ENCODE measurements around the gene CCDC188. TPM values are rescaled to one million over a fixed set of nuclear protein-coding genes. Genes with fewer than 3 reads are reported as not detected.

The CCDC188 gene
- total RNA-seq, 3 donors from 2014 or later (not counting 1 experiment from before 2014, with no cell fraction given) = 0.64 TPM; not detected in 2

- DNase-seq (no peak), ATAC-seq (no peak)
- TF ChIP-seq CTCF (IDR thresholded peaks at IDR 0.05) = no peak
- peaks cover 4% of the 10 kb centered on the region for H3K4me1 ChIP-seq (ENCODE audit: control insufficient read depth, insufficient read depth, low read length)
- H3K9me3 Mint-ChIP-seq = no peaks in the 10 kb centered on the region
- H3K27me3 Mint-ChIP-seq (ENCODE audit: low read depth in 2 of 2) = no peaks in the 10 kb centered on the region
- WGBS (ENCODE audit: insufficient coverage) = 93% methylated on average over 12 of the region's 12 CpGs
- H3K36me3 ChIP-seq (ENCODE audit: control insufficient read depth, insufficient read depth, low read length) = no peaks in the 10 kb centered on the region
- H3K9me3 ChIP-seq (ENCODE audit: control insufficient read depth, insufficient read depth, low read length) = no peaks in the 10 kb centered on the region
- H3K27ac ChIP-seq (ENCODE audit: low read length) = no peak overlapping the region
- H3K27me3 ChIP-seq (ENCODE audit: control insufficient read depth, insufficient read depth, low read length) = no peaks in the 10 kb centered on the region
- H3K4me3 Mint-ChIP-seq = no peak overlapping the region
- intact Hi-C loops (cut with micrococcal nuclease) = no loop called here
- no peak overlapping the region for H3K4me3 ChIP-seq (ENCODE audit: low read length)
- H3K27ac Mint-ChIP-seq = no peak overlapping the region
- peaks cover 0 to 6% of the 10 kb centered on the region in 2 donors for H3K4me1 Mint-ChIP-seq
- H3K36me3 Mint-ChIP-seq = no peaks in the 10 kb centered on the region
Observed at GRCh38 chr22:20187777-20188566, 37.1 kb upstream of the CCDC188 start.

GRCh38 chr22:20186871-20187546 is 36.2 kb upstream of the CCDC188 start:
- no peak overlapping the region for H3K27ac ChIP-seq (ENCODE audit: low read length)
- H3K9me3 ChIP-seq (ENCODE audit: control insufficient read depth, insufficient read depth, low read length) = no peaks in the 10 kb centered on the region
- H3K27me3 ChIP-seq (ENCODE audit: control insufficient read depth, insufficient read depth, low read length) = no peaks in the 10 kb centered on the region
- H3K27ac Mint-ChIP-seq = no peak overlapping the region
- H3K4me1 ChIP-seq (ENCODE audit: control insufficient read depth, insufficient read depth, low read length) = peaks cover 4% of the 10 kb centered on the region
- no peaks in the 10 kb centered on the region for H3K36me3 ChIP-seq (ENCODE audit: control insufficient read depth, insufficient read depth, low read length)
- H3K4me3 ChIP-seq (ENCODE audit: low read length) = no peak overlapping the region
- no peaks in the 10 kb centered on the region for H3K36me3 Mint-ChIP-seq
- 80% methylated on average over 14 of the region's 14 CpGs for WGBS (ENCODE audit: insufficient coverage)
- H3K9me3 Mint-ChIP-seq = no peaks in the 10 kb centered on the region
- H3K4me1 Mint-ChIP-seq = peaks cover 0 to 6% of the 10 kb centered on the region in 2 donors
- no peak for TF ChIP-seq CTCF (IDR thresholded peaks at IDR 0.05)
- ATAC-seq = no peak
- DNase-seq = no peak
- intact Hi-C loops (cut with micrococcal nuclease) = no loop called here
- H3K4me3 Mint-ChIP-seq = no peak overlapping the region
- H3K27me3 Mint-ChIP-seq (ENCODE audit: low read depth in 2 of 2) = no peaks in the 10 kb centered on the region

- H3K9me3 Mint-ChIP-seq = no peaks in the 10 kb centered on the region
- no peak overlapping the region for H3K4me3 Mint-ChIP-seq
- DNase-seq (peak in 1 of 2 donors; percentile 10), ATAC-seq (no peak)
- H3K27me3 ChIP-seq (ENCODE audit: control insufficient read depth, insufficient read depth, low read length) = no peaks in the 10 kb centered on the region
- no peaks in the 10 kb centered on the region for H3K36me3 ChIP-seq (ENCODE audit: control insufficient read depth, insufficient read depth, low read length)
- no peaks in the 10 kb centered on the region for H3K9me3 ChIP-seq (ENCODE audit: control insufficient read depth, insufficient read depth, low read length)
- H3K4me1 ChIP-seq (ENCODE audit: control insufficient read depth, insufficient read depth, low read length) = peaks cover 4% of the 10 kb centered on the region
- no peak overlapping the region for H3K27ac Mint-ChIP-seq
- intact Hi-C loops (cut with micrococcal nuclease) = no loop called here
- WGBS (ENCODE audit: insufficient coverage) = 88% methylated on average over 10 of the region's 10 CpGs
- no peak overlapping the region for H3K27ac ChIP-seq (ENCODE audit: low read length)
- H3K4me1 Mint-ChIP-seq = peaks cover 0 to 6% of the 10 kb centered on the region in 2 donors
- no peak overlapping the region for H3K4me3 ChIP-seq (ENCODE audit: low read length)
- H3K36me3 Mint-ChIP-seq = no peaks in the 10 kb centered on the region
- no peak for TF ChIP-seq CTCF (IDR thresholded peaks at IDR 0.05)
- no peaks in the 10 kb centered on the region for H3K27me3 Mint-ChIP-seq (ENCODE audit: low read depth in 2 of 2)
Observed at GRCh38 chr22:20186183-20186870, 35.5 kb upstream of the CCDC188 start.

Measured in natural killer cell (primary cell).